HG03196 (cell line): ENCODE results near the gene PDE4A.
"Not testable (repeated sequence)": the region's sequence is repeated elsewhere in the genome, so short reads cannot be mapped to it uniquely, and the experiment has no call there.

Source experiments
- ATAC-seq: cut with Tn5 transposase; IDR thresholded peaks from one replicate; pipeline ENCODE4 v1.9.1; 2021; ENCODE audit not compliant: unreplicated experiment

Gene PDE4A

DNA sequence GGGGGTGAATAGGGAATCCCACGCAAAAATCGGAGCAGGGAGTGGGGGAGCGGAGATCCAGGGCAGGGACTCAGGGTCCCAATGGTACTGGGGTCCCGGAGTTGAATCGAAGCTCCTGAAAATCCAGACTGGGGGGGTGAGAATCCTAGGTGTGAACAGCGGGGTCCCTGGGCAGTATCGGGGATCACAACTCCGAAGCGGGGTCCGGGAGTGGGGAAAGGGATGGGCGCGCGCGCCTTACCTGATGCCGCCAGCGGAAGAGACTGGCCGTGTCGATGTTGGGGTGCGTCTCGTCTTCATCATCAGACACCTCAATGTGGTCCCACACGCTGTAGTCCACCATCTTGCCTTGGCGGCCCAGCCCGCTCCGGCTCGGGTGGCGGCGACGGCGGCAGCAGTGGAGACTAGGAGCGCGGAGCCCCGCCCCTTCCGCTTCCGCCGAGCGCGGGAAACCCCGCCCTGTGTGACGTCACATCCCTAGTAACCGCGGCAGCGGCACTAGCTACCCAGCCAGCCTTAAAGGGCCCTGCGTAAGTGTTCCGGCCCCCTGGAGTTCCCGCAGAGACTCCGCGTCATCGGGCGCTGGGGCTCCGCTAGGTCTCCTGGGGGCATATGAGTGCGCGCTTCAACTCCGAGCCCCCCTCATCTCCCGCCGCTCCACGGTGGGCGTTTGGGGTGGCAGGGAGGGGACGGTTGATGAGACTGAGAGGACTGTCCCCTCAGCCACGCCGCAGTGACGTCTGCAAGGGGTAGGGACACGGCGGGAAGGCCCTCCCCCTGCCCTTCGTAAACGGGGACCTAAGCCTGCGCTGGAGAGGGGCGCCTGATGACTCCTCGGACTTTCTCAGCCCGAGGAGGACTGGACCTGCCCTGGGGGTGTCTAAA is 17.0 kb upstream of the PDE4A start, which contains the start of gene CDC37:
Gene CDC37 (minus strand): TSS at position 406 of the 885 bp plus-strand sequence. CDS start 63 bp downstream, at position 343.
- ATAC-seq, result peak; percentile 73

DNA sequence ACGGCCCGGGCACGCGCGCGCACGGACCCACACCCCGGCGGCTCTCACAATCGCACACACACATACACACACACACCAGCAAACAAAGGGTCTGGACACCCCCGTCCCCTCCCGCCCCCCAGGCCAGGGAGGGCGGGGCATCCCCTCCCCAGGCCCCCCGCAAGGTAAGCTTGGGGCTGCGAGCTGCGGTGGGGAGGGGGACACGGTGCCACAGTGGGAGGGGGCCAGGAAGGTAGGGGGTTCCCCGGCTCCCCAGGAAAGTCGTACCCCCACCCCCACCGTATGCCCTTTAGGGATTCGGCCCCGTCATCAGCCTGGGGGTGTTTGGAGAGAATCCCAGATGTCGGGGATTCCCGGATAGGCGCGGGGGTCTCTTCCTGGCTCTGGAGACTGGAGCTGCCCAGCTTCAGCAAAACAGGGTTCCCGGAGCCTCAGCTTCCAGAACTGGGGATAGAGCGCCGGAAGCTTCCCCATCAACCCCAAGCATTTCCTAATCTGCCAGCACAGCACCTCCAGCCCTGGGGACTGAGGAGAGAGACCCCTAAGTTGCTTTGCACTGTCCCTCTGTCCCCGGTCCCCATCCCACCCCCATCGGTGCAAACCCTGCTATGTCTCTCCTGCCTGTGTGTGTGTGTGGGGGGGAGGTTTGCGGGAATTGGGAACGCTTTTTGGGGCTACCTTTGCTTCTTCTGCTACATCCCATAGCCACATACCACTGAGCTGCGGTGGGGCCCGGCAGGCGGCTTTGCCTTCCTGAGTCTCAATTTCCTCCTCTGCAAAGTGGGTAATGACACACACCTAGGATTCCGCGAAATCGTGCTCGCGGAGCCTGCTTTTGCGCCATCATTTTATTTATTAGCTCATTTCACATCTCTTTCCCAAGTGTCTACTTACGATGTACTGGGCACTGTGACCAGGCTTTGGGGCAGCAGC is 15.2 kb upstream of the PDE4A start:
- no peak for ATAC-seq

DNA sequence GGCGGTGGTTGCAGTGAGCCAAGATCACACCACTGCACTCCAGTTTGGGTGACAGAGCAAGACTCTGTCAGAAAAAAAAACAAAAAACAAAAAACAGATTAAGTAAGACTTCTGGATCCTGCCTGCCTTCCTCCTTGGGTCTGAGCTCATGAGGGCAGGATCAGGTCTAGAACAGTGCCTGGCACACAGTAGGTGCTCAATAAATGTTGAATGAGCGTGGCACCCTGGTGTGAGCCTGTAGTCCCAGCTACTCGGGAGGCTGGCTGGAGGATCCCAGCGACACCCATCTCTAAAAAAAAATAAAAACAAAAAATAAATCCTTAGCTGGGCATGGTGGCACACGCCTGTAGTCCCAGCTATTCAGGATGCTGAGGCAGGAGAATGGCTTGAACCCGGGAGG is 14.1 kb upstream of the PDE4A start:
- no peak for ATAC-seq

DNA sequence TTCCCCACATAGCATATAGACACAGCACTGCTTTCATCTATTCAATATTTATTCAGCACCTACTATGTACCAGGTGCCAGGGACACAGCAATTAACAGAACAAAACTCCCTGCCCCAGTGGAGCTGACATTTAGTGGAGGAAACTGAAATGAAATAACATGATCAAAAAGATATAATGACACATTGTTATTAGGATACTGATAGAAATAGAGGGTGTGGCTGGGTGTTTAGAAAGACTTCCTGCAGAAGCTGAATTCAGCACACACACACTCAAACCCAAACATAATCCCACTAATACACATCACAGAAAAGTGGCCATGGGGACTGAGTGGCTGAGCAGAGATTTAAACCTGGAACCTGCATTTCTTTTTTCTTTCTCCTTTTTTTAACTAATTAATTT is 13.2 kb upstream of the PDE4A start:
- no peak for ATAC-seq

DNA sequence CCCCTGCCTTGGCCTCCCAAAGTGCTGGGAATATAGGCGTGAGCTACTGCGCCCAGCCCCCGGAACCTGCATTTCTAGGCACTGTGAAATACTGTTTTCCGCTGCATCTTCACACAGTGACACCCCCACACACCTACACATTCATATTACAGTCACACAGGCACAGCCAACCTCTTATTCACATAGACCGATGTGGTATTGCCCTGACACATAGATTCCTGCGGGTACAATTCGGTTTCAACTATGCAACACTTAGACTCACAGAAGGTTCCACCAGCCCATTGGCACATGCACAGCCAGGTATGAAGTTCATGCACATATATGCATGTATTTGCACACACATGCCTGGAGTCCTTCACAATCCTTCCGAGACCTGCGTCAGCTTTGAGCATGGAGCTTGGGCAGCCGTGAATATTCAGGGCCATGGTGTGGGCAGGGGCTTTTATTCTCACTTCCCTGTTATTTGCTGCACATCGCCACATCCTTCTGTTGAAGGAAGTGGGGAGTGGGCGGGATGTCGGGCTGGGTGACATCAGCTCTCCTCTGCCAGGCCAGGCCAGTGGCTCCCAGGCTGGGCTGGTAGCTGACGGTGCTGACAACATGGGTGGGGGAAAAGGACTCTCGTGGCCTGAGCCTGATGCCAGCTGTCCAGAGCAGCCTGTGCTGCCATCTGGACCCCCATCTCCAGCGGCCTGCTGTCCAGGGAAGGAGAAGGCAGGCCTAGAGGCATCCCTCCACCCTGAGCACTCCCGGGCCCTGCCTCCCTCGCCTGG is 11.6 kb upstream of the PDE4A start:
- ATAC-seq, result no peak

DNA sequence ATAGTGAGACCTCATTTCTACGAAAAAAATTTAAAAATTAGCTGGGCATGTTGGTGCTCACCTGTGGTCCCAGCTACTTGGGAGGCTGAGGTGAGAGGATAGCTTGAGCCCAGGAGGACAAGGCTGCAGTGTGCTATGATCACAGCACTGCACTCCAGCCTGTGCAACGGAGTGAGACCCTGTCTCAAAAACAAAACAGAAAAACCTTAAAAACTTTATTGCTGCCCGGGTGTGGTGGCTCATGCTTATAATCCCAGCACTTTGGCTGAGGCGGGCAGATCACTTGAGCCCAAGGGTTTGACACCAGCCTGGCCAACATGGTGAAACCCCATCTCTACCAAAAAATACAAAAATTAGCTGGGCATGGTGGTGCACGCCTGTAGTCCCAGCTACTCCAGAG is 9.1 kb upstream of the PDE4A start:
- not testable (repeated sequence) for ATAC-seq

DNA sequence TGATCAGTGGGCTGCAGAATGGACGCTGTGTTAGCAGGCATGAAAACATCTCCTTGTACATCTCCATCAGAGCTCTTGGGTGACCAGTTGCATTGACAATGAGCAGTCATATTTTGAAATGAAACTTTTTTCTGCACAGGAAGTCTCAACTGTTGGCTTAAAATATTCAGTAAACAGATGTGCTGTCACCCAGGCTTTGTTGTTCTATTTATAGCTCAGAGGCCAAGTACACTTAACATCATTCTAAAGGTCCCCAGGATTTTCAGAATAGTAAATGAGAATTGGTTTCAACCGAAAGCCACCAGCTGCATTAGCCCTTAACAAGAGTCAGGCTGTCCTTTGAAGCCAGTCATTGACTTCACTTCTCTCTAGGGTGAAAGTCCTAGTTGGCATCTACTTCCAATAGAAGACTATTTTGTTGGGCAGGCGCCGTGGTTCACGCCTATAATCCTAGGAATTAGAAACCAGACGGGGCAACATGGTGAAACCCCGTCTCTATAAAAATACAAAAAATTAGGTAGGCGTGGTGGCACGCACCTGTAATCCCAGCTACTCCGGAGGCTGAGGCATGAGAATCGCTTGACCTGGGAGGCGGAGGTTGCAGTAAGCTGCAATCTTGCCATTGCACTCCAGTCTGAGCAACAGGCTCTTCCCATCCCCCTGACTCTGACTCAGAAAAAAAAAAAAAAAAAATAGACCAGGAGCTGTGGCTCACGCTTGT is 7.9 kb upstream of the PDE4A start:
- peak; percentile 63 for ATAC-seq

DNA sequence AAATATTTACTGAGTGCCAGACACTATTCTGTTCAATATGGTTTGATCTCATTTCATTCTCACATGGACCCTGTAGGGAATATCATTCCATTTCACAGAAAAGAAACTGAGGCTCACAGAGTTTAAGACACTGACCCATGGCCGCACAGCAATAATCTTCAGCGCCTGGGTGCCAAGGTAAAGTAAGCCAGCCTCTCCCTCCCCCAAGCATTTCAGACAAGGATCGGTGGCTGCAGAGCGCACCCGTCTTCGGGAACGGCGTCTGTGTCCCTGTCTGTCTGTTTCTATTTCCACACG is 4.3 kb upstream of the PDE4A start:
- no peak for ATAC-seq

DNA sequence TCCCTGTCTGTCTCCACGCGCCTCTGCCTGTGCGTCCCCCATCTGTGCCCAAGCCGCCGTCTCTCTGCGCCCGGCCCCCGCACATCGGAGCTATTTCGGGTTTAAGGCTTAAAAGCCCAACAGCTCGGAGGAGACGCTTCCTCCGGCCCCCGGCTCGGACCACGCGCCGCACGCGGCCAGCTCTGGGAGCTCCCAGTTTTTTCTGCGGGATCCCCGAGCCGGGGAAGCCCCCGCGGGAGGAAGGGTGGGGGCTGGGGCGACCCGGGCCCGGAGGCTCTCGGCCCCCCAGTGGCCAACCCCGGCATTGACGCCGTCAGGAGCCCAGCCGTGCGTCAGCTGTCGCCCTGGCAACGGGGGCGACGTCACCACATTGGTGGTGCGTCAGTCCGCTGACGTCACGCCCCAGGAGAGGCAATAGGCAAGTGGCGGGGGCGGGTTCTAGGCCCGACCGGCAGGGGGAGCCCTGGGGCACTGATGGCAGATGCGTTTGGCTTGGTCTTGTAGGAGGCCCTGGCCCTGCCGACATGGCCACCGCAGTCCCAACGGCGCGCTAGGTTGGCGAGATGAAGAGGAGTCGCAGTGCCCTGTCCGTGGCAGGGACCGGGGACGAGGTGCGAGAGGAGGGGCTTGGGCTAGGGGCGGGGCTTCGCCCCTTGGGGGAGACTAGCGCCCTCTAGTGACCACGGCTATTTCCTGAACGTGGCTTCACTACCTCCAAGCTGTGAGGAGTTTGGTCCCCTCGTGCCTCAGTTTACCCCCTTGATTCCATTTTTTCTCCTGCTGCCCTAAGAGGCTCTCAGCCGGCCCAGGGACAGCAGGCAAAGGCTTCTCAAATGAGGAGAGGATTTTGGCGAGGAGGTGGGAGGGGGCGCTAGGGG is 3.7 kb upstream of the PDE4A start:
- ATAC-seq, result peak; percentile 42

DNA sequence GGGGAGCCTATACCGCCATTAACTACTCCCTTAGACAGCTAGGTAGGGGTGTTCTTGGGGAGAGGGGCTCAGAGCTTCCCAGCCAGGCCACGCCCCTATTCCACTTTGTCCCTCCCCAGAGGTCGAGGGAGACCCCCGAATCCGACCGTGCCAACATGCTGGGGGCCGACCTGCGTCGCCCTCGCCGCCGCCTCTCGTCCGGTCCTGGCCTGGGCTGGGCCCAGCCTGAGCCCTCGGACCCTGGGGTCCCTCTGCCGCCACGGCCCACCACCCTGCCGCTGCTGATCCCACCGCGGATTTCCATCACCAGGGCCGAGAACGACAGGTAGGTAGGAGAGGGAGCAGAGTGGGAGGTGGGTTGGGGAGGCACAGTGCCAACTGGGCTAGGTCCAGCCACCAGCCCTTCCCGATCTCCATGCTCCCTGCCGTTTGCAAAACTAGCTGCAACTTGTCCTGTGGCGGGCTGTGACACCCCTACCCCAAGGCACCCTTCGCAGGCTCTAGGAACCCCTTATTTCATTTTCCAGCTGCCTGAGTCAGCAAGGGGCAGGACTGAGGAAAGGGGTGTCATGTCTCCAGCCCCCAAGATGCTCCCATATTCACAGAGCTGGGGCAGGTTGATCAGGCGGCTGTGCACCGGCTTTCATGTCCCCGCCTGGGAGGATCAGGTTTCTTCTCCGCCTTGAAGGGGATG is 2.6 kb upstream of the PDE4A start:
- no peak for ATAC-seq

DNA sequence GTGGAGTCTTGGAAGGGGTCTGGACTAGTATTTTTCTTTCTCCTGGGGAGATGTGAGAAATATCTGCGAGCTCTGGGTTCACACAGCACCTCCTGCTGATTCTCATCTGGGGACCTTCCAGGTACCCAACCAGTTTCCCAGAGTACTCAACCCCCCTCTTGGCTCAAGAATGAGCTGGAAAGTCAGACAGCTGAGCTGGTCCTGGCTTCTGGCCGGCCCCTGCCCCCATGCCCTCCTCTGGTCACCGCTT is 2.2 kb upstream of the PDE4A start:
- ATAC-seq, result no peak

DNA sequence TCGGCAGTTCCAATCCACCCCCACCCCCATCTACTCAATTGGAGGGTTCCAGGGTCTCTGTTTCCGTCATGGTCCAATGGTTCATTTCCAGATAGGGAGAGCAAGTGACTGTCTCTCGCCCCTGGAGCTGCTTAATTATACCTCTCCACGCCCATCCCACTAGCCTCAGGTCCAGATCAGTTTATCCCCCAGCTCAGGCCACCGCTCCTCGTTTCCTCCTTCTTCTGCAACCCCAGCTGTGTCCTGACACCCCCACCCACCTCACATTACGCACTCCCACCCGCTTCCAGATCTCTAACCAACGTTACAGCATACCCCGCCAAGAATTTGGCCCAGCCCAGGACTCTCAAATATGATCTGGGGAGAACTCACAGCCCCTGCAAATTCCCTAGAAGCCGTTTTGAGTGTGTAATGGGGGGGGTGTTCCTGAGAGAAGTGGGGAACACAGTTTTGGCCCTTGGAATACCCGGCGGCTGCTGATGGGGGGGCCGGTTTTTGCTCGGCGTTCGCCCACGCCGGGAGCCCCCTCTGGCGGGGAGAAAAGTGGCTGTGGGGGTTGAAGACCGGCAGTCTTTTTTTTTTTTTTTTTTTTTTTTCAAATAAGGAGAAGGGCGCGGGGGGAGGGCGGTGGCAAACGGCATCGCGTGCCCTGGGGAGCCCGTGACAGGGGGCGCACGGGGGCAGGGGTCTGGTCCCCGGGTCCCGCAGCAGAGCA is 1.7 kb upstream of the PDE4A start:
- no peak for ATAC-seq

DNA sequence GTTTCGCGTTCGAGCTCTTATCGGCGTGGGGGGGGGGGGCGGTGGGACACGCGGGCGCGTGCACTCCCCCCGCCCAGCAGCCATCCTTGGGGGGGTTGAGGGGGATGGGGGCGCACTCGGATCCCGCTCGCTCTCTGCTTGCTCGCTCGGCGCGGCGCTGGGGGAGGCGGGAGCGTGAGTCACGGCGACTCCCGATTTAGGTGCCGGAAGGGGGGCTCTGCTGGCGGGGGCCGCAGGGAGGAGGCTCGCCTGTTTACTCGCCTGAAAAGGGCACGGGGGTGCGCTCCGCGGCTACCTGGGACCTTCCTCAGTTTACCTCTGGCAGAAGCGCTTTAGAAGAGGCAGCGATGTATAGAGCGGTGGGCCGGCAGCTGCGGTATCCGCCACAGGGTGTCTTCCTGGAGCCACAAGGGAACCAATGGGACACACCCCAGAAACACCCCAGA is 1.1 kb upstream of the PDE4A start:
- no peak for ATAC-seq

DNA sequence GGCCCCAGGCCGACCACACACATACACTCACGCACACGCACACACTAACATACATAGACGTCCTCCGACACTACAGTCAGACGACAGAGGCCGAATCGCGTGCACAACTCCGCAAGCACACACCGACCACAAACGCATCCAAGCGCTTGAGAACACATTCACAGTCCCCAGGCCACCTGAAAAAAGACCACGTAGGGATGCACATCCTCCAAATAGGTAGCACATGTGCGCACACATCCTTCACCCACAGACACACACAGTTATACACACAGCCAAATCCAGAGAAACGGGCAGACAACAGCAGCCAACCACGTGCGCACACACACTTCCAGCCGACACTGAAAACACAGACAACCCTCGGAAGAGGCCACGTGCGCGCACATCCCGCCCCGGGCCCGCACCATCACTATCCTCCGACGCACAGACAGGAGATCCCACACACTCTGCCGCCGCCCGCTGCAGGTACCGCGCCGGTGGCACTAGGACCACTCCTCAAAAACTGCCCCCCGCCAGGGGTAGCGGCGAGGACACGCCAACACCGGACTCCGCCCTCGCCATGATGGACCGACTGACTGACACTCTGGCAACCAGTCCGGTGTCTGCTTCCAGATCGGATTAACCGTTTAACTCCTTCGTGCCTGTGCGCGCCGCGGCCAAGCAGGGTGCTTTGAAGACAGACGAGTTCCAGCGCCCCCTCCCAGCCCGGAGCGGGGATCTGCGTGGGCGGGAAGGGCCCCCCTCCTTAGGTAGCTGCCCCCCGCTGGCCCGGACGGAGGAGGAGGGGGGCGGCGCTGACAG is 493 bp upstream of the PDE4A start:
- ATAC-seq, result no peak

DNA sequence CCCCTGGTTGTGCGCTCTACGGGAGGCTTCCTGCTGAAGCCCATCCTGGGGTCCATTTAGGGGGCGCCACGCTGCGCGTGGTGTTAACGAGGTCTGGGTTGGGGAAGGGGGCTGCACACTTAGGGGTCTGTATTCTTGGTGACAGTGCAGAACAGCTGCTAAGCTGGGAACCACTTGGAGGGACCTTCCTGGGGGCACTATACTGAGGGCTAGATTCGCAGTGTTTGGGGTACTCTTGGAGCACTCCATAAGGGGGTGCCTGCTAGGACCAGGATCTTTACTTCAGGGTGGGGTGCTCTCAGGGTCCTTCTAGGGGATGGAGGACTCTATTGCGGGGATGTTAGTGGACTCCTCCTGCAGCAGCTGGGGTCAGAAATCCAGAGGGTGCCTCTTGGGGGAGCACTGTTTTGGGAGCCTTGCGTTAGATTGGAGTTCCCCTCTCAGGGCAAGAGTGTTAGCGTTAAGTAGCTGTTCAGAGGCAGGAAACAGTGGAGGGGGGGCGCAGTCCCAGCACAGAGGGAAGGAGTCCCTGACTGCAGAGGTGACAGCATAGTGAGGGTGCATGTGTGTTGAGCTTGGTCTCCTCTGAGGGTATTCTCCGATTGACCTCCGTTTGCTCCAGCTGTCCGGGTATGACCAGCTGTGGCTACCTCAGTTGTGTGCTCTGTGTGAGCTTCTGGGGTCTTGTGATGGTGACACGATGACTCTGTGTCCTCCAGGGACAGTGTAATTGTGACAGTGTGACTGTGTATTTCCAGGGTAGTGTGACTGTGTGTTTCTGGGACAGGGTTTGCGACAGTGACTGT is 1.1 kb downstream of the PDE4A start:
- no peak for ATAC-seq

DNA sequence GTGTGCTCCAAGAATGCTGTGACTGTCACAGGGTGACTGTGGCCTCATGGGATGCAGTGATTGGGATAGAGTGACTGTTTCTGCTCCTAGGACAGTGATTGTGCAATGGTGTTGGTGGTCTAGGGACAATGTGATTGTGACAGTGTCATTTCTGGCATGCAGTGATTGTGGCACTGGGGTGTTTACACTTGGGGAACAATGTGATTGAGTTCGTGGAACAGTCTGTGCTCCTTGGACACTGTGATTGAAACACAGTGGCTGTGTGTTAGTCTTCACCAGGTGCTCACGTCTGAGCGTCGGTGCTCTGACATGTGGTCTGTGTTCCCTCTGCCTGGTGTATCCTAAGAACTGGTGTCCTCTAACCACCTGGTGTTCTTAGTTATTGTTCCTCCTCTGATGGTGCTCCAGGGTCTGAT is 1.7 kb downstream of the PDE4A start:
- ATAC-seq, result no peak

DNA sequence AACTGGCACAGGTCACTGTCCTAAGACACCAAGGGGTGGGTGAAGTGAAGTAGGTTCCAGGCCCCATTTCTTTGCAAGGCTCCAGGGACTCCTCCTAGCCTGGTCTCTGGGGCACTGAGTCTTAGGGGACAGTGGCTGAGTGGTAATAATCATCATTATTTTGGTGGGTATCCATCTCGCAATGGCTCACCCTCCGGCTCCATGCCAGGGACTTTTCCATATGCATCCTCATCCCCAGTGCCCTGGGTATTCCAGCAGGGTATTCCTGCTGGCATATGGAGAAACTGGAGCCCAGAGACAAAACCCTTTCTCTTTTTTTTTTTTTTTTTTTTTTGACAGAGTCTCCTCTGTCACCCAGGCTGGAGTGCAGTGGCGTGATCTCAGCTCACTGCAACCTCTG is 2.5 kb downstream of the PDE4A start:
- no peak for ATAC-seq
